ENCODE measurements around the gene PLCG1.
"Not testable (repeated sequence)": the region's sequence is repeated elsewhere in the genome, so short reads cannot be mapped to it uniquely, and the experiment has no call there.

The PLCG1 gene

DNA sequence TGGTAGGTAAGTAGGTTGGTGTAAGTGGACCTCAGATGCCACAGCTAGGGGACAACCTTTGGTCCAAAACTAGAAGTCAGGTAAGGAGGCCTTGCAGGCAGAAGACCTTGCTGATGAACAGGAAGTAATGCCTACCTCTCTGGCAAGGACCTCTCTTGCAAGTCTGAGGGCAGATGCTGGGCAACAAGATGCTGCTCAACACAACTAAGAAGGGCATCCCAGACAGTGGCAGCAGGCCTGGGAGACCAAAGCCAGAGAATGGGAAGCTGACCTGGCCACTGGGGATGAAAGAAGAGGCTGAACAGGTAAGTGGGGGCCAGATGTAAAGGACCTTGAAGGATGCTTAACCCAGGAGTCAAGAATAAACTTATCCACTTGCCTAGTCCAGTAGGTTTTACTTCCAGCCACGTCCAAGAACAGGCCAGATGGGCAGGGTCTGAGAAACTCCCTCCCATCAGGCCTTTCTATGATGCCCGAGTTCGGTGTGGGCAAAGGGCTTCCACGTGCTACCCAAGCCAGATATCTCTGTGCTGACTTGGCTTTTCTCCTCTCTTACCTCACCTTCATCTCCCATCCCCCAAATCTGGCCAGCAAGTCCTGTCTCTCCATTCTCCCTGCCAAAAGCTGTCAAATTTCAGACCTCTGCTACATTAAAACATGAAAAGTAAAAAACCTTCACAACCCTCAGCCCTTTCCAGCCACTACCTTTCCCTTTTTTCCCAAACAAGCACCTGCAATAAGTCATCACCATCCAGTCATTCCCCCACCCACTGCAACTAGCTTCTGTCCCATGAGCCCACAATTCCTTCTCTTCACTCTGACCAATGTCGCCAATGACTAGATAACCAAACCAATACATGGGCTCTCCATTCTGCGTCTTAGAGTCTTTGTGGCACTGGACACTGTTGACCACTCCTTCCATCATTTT is 11.5 kb upstream of the PLCG1 start:
- DNase-seq, result no peak

- DNase-seq, result no peak
Observed at GRCh38 chr20:41126719-41127118, 10.6 kb upstream of the PLCG1 start.

- not testable (repeated sequence) for DNase-seq
Observed at GRCh38 chr20:41128317-41128716, 9.0 kb upstream of the PLCG1 start.

DNA sequence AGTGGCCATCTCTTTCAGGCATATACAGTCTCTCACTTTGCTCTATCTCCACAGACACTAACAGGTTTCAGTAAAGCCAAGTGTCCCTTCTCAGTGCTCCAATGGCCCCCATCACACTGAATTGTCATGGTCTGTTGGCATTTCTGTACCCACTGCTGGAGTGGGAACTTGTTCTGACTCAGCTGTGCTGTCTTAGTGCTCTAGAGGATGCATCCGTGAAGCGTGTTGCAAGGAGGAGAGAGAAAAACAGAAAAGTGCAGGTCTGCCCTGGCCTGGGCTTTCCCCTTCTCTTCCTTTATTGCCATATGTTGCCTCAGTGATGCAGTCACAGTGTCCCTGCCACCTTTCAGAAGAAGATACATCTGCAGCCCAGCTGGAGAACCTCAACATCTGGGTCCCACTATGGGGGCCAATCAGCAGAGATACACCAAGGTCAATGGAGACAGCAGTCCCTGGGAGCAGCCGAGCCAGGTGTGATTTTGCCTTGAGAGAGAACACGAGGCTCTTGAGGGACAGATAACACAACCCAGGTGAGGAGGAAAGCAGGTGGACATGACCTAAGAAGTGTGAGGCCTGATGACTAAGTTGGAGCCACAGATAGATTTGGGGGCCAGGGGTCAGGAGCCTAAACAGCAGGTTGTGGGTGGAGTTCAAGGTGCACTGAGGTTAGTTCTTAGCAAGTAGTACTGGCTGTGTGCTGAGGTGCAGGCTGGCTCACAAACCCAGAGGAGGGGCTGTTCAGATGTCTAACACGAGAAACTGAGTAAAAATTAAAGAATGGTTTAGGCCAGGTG is 5.6 kb upstream of the PLCG1 start:
- no peak for DNase-seq

- DNase-seq, result not testable (repeated sequence)
Observed at GRCh38 chr20:41132388-41132775, 5.0 kb upstream of the PLCG1 start.

DNA sequence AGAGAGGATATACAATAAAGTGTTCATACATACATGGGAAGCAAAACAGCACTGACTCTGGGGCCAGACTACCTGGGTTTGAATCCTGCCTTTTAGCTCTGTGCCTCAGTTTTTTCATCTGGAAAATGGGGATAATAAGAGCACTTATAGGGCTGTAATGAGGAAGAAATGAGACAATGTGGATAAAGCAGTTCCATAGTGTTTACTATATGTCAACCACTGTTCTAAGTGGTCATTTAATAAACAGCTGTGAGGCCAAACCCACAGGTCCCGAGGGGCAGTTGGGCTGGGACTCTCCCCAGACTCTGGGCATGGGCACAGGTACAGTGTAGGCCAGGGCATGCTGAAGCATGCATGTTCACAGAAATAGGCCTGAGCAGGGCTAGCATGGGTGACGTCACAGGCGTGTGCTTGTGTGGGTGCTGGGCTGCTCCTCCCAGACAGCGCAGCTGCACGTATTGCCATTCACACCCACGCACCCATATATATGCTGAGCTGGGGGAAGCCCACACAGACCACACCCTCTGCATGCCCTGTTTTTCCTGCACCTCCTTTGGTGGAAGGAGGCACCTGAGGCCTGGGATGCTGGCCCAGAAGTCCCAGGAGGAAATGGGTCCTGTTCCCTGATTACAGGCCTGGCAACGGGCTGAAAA is 3.5 kb upstream of the PLCG1 start:
- no peak for DNase-seq

- DNase-seq, result no peak
Observed at GRCh38 chr20:41134362-41135186, 2.8 kb upstream of the PLCG1 start.

- DNase-seq, result peak; percentile 42
Observed at GRCh38 chr20:41135187-41135887, 2.0 kb upstream of the PLCG1 start.

- DNase-seq, result no peak
Observed at GRCh38 chr20:41135888-41136679, 1.3 kb upstream of the PLCG1 start.

DNA sequence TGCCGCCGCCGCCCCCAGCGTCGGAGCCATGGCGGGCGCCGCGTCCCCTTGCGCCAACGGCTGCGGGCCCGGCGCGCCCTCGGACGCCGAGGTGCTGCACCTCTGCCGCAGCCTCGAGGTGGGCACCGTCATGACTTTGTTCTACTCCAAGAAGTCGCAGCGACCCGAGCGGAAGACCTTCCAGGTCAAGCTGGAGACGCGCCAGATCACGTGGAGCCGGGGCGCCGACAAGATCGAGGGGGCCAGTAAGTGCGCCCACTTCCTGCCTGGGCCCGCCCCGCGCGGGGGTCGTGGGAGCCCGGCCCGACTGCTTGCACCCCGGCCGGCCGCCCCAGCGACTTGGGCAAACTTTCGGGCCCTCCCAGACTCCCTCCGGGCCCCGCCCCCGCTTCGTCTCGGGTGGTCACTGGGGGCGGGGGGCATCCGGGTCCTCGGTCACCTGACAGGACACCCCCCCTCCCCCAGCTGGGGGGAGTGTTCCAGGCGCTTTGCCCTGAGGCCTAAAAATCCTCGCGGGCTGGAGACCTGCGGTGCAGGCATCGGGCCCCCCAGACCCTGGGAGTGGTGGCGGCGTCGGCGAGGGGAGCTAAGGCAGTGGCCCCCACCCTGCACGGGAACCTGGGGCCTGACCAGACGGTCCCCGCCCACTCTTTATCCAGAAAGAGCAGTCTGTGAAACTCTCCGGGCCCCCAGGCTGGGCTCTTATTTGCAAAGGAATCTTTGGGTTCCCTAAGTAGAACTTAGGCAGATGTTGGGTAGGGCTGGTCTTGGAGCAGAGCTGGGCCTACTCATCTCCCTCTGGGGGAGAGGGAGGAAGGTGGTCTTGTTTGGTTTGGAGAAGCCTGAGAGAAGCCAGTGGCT is 501 bp downstream of the PLCG1 start:
- DNase-seq, result peak; percentile 6

DNA sequence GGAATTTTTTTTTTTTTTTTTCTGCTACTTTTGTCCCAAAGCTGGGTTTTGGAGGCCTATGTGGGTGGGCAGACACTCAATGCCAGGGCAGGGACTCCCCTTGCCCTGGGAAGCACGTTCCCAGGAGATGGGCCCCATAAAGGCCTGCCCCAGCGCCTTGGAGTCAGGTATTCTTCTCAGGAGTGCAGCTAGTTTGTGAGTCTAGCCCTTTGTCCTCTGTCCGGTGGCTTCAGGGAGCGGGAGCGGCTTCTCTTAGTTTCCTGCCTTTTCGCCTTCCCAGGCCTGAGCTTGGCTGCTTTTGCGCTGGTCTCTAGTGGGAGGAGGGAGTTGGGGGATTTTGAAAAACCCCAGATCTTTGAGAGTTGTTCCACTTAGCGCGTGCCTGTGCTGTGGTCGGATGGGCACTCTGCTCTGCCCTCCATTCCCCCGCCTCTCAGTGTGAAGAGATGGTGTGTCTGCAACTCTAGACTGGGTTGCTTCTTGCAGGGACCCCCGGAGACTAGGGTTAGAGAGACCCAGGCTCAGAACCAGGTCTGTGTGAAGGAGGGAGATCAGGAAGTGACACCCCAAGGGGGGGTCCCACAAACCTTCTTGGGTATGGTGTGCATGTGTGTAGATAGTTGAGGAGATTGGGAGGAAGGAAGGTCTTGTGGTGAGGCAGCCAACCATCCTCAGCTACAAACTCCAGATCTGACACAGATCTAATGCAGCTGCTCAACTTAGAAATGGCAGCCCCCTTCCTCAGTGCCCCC is 1.3 kb downstream of the PLCG1 start:
- no peak for DNase-seq

DNA sequence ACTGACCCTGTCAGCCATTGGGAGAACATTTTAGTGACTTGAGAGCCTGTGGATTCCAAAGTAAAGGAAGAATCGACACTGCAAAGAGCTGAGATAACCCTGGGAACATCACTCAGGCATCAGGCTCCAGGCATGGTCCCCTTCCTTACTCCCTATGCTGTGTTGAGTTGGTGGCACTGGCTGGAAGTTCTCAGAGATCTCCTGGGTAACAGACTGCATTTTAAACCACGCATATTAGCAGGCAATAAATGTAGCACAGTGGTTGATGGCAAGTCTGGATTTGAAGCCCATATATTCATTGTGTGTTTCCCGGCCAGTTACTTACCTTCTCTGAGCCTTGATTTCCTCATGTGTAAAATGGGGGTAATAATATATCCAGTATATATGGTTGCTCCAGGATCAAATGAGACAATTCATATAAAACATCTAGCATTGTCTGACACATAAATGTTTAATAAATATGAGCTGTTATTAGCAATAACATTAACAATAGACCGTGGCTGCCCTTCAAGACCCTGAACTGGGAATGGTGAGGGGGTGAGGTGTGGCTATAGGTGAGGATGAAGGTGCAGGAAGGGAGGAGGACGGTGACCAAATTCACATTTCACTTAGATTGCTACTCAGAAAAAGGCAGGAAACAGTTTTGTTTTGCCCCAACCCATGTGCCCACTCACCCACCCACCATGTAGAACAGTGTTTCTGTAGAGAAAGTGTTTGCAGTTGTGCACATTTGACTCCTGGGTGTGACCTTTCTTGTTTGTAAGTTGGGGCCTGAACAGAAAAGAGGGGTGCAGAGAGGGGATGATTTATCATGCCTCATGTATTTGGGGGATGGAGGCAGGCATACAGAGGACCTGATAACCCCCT is 2.1 kb downstream of the PLCG1 start:
- no peak for DNase-seq

DNA sequence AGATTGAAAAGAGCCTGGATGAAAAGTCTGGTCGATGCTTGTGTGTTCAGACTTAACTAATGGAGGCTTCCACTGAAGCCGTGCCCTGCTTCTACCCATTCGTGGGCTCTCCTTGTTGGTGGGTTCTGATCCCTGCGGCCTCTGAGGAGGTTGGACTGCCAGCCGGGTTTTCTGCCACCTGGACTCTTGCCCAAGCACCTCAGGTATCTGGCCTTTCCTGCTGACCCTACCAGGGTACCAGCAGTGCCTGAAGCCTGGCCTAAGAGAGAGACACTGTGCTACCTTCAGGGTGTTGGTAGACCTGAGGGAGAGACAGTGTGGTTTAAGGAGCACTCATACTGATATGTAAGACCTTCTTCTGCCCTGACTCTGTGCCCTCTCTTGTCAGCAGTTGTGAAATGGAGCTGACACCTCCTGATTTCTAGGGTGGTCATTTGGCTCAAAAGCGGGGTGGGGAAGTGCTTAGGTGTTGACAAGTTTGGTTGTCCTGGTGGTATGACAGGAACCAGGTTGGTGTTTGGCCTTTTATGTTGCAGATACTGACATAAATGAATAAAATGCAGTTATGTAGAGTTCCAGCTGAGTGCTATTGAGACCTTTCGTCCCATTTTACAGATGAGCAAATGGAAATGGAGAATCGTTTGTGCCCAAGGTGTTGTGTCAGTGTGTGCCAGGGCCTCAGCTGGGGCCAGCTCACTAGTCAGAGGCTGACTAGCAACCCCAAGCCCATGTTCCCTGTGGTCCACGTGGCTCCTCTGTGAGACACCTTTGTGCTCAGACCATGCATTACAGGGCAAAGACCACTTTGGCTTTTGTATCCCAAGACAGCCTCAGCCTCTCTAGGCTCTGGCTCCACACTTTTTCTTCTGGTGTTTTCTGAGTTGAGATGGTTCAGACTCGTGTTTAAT is 3.1 kb downstream of the PLCG1 start:
- DNase-seq, result no peak

GRCh38 chr20:41141153-41141815 is 3.9 kb downstream of the PLCG1 start:
- no peak for DNase-seq

DNA sequence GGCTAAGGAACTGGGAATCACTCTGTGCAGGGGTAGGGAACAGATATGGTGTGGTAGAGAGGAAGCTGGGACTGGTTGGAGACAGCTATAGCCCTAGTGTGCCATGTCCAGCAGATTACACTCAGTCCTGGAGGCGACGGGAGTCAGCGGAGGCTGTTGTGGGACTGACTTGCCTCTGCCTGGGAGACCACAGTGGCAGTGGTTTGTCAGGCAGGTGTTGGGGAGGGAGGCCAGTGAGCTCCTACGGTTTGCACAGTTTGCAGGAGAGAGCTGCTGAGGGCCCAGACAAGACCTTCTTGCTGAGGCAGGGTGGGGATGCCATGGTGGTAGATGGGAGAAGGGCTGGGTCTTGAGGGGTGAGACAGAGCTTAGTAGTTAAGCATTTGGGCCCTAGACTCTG is 4.9 kb downstream of the PLCG1 start:
- no peak for DNase-seq

DNA sequence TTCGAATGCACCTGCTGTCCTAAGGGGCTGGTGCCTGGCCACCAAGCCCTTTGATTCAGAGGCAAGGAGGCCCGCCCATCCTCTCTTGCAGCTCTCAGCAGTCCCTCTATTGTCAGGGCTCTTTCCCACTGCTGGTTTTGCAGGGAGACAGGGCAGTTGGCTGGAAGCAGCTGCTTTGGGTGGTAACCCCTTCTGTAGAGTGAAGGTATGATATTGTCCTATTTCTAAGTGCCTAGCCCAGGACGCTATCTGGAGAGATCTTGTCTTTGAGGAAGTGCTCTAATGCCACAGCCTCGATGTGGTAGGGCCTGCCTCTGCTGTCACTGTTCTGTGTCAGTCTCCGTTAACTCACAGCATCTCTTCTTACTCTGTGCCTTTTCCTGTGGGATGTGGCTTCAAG is 5.6 kb downstream of the PLCG1 start:
- DNase-seq, result no peak

DNA sequence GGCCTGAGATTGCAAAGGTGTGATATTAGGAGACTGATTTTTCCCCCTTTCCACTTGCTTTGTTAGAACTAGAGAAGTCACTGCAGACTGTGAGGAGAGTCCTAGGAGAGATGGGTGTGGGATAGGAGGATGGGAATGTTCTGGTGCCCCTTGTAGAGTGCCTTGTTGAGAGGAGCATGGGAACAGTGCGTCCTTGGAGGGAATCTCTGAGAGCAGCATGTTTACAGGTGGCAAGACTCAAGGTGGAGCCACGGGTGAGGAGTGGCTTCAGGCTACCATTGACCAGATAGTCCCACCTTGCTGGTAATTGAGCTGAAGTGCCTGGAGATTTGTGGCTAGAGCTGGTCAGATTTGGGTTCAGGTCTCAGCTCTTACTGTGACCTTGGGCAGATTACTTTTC is 6.0 kb downstream of the PLCG1 start:
- no peak for DNase-seq

Data from NCI-H1694 (cell line).